ENCODE data around the gene STARD13.
A peak's percentile ranks its signal among the peaks of the same experiment; 100 is the strongest.

Gene STARD13

DNA sequence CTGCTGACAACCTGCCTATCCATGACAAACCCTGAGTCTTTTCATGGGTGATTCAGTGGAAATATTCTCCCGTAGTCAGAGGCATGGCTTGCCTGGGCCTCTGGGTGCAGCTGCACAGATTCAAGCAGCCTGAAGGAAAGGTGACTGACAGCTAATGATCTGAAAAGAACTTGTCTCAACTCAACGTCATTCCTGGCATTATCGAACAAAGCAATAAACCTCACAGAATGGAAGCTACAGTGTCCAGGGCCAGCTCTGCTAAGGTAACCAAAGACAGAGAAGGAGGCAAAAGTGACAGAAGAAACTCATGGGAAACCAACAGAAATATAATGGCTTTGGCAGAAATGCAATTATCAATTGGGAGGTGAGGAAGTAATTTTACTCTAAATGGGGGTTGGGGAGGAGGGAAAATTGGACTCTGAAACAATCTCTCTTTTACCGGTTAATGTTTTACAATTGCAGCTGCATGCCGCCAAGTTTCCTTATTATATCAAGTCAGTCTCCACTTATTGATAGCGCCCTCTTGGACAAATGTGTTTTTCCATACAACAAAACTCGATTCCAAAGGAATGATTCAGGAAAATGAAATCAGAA is 12.9 kb downstream of the STARD13 start:
- DNase-seq, result no peak

DNA sequence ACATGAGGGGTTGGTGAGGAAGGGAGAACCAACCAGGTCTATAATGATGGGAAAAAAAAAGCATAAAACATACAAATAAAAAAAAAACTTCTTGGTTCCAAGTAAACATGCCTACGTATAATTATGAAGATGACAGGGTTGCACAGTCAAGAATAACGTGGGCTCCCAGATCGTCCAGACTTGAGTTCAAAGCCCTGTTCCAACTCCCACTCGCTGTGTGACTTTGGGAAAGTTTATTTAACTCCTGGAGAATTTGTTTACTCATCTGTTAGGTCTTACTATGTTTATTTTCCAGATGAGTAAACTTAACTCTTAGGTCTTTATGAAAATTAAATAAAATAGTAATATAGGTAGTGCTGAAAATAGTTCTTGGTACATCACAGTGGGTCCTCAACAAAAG is 13.8 kb downstream of the STARD13 start:
- DNase-seq, result no peak

DNA sequence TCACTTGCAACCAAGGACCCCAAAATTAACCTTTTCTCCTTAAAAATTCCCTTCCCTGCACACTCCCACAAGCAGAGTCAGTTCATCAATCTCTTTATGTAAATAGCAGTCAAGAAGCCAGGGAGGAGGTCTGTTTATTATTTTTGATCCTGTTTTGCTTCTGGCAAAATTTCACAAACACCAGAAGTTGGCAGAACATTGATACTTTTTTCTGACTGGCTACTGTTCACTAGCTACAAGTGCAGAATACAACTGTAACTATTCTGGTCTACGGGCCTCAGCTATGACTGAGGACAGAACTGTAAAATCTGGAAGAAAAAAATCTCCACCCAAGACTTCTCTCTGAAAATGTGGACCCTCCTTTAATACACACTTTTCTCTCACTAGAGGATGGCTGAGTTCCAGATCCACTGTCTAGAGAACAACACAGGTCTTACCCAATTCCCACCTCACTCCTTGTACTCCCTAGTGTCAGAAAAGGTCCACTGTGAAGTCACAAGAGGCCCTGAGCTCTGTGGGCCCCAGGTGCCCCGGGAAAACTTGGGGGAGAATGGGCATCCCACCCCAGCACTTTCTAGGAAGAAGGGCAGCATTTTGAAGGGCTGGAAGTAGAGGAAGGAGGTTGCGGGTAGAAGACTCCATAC is 14.5 kb downstream of the STARD13 start:
- DNase-seq, result no peak

DNA sequence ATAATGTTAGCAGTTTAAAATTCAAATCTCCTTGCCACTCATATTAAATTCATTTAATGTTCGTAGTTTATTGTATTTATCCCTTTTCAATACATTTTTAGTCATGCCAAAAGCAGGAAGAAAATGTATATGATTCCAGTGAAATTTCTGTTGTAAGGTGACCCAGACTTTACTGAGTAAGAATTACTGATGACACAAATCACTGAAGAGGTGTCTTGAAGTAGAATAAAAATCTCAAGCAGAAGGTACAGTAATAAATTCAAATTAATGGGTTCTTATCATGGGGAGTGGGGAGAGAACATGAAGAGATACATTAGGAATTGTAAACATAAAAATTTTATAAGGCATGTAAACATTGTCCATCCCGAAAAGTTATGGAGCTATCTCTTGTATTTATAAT is 19.9 kb downstream of the STARD13 start:
- DNase-seq, result no peak

DNA sequence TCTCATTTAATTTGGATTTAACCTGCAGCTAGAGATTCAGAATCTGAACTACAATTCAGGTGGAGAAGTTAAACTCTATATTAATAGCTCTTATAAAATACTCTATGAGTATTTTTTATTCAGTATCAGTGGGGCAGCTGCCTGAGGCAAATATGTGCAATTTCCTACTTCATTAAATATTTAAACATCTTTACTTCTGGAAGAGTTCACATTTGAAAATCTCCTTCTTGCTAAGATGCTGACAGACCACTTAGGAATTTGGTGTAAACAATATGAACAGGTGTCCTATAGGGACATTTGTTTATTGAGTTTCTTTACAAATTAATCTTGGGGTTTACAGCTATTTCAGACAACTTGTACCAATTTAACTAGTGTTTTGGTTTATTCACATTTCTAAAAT is 20.4 kb downstream of the STARD13 start:
- no peak for DNase-seq

DNA sequence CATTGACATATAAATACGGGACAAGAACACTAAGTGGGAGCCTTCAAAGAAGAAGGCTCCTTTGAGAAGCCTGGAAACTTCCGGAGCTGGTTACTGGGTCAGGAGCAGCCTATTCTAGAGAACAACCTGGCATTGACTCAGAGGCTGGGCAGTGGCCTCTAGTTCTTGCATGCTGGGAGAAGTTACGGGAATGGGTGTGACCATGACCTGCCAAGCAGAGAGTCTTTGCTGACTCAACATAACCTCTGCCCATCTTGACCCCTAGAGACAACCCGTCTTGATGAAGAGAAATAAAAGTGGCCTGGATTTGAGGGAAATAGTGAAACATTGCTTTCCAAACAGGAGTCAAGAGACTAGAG is 21.0 kb downstream of the STARD13 start:
- no peak for DNase-seq

DNA sequence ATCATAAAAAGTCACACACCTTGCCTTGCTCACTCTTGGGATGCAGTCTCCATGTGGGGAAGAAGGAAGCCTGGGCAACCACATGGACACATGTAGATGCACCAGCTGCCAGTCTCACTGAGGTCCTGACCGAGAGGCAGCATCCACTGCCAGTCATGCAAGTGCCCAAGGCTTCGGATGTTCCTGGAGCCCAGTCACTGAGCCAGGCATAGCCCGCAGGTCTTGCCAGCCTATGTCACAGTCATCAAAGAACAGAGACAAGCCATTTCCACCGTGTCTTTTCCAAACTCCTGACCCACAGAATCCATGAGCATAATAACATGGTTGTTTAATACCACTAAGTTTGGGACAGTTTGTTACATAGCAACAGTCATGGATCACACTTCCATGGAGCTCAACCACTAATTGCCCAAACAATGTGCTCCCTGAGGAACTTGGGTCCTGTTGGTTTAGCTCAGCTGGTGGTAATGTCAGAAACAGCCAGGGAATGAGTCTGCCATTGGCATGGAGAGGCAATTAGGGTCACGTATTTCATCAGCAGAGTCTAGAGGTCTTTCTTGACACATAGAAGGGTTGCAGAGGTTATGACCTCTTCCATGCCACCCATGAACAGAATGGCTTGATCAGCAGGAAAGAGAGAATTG is 21.5 kb downstream of the STARD13 start:
- peak; percentile 50 for DNase-seq

DNA sequence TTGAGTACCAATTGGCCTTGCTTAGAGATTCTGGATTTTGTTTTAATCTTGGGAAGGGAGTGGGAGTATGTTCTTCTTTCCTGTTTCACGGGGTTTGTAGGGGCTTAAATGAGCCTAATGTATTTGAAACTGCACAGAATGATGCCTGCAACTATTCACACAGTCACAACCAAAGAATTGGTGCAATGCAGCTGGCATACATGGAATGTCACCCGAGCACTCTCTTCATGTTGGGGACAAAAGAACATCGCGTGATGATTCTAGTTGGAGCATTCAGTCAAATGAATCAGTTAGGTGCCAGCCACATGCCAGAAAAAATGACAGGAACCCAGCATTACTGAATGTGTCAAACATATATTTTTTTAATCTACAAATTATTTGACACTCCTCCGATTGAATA is 22.1 kb downstream of the STARD13 start:
- DNase-seq, result no peak

DNA sequence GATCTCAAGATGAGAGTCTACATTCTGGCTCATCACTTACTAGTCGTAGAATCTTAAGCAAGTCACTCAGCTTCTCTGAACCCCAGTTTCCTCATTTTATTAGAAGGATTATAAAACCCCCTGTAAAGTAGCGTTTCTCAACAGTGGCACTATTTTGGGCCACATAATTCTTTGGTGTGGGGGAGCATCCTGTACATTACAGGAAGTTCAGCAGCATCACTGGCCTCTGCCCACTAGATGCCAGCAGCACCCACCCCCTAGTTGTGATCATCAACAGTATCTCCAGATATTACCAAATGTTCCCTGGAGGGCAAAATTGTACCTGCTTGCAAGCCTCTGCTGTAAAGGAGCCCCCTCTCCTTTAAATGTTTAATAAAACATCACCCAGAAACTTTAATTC is 22.6 kb downstream of the STARD13 start:
- DNase-seq, result peak; percentile 18

DNA sequence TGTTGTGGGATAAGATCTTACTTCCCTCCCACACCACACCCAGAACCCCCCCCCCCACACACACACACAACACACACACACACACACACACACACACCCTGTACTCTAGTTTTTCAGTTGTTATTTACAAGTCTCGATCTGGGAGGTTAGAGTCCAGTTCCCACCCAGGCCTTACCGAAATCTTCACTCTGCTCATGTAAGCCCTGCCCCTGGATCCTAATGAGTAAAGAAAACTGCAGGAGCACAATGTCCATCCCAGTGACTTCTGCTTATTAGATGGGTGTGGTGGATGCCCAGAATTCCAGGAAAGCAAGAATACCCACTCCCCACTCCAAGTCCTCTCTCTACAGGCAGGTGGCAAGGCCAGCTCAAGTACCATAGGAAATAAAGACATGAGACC is 23.0 kb downstream of the STARD13 start:
- no peak for DNase-seq

DNA sequence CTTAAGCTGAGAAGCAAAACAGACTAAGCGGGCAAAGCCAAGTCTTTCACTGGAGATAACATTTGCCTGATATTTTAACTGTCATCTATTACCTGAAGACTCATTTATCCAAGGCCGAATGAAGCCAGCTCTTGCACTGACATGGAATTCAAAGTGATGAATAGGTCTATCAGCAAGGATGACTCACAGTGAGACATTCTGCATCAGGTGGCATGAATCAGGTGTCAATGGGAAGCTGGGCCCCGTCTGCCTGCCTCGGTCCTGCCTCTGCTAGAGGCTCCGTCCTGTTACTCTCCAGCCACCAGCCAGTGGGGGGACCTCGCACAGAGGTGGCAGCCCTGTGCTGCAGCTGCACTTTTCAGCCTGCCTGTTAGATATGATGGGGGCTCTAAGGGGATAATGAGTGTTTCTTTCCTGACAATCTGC is 23.5 kb downstream of the STARD13 start:
- DNase-seq, result peak; percentile 83

DNA sequence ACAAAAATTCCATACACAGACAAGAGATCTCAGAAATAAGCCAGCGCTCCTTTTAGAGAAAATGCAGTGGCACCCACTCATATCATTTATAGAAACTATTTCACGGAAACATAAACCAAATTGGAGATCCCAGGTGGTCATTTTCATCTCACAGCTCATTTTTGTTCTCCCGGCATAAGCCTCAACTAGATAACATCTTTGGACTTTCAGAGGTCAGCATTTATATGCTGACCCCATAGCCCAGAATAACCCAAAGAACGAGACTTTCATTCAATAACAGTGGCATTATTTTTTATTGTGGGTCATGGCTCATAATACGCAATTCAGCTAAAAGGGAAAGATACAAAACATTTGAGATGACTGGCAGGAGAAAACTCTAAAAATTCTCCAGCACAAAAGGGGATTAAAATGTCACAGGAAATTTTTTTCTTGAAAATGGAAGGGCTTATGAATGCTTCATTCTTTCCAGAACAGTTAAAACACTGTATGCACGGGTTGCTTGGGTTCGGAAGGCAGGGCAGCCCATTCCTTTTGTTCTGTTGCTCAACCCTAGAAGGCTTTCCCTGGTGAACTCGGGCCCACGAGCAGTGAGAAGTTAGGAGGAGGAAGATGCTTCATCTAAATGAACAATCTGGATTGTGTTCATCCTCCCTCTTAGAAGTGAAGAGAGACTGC is 24.0 kb downstream of the STARD13 start:
- DNase-seq, result no peak

DNA sequence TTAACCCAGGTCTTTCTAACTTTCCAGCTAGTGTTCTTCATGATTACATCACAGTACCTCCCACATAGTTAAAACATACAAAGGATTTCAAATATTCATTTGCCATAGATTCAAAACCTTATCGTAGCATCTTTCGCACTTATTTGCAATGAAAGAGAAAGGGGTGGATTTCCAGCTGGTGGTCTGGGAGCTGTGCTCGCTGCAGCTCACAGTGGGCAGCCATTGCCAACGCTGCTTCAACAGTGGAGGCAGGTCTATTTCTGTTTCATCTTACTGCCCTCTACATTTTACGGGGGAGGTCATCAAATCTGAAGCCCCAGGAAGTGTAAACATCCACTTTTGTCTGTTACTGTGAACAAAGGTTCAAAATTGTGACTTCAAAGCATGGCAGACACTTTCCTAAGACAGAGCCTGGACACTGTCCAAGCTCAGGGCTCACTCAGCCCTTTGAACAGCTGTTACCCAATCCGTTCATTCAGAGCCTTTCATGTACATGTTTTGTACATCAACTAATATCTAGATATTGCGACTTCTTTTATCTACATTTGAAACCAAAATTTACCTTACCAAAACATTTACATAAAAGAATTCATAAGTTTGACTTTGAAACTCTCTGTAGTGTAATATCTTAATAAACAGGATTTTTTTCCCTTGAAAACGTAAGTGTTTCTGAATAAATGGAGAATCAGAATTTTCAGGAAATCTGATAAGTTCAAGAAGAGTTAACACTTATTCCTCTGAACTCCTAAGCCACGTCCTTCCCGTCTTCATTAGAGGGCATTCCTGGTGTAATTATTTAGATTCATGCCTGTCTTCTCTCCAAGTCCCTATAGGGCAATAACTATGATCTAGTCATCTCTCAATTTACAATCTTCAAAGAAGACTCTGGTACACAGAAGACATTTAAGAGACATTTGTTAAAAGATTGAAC is 25.1 kb downstream of the STARD13 start:
- peak; percentile 93 for DNase-seq

DNA sequence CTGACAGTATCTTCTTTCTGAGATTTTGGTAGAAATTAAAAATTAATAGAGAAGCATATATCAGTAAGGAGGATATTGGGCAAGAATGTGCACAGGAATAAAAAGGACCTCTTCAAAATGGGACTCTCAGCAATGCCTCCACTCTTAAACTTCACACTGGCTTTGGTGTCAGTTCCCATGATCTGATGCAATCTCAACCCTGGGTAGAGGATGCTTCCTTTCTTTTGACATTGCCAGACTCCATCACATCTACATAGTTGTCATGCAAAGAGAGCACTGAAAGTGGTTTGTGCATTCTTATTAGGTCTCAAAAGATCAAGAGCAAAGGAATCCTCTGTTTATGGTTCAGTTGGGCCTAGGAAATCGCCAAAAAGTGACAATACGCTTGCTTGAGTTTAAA is 26.3 kb downstream of the STARD13 start:
- DNase-seq, result no peak

DNA sequence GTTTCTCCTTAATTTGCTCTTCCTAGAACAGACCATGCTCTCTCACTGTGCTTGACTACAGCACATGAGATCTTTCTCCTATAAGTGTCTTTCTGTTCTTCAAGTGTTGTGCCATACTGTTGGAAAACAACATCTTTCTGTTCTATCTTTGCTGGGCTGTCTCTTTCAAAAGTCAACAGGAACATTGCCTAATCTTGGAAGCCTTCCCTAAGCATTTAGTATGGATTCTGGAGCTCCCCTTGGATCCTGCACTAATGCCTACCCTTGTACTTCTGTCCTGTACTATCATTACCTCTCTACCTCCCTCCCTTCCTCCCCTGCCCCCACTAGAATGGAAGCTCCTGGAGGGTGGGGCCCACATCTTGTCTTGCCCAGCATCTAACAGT is 26.8 kb downstream of the STARD13 start:
- no peak for DNase-seq

DNA sequence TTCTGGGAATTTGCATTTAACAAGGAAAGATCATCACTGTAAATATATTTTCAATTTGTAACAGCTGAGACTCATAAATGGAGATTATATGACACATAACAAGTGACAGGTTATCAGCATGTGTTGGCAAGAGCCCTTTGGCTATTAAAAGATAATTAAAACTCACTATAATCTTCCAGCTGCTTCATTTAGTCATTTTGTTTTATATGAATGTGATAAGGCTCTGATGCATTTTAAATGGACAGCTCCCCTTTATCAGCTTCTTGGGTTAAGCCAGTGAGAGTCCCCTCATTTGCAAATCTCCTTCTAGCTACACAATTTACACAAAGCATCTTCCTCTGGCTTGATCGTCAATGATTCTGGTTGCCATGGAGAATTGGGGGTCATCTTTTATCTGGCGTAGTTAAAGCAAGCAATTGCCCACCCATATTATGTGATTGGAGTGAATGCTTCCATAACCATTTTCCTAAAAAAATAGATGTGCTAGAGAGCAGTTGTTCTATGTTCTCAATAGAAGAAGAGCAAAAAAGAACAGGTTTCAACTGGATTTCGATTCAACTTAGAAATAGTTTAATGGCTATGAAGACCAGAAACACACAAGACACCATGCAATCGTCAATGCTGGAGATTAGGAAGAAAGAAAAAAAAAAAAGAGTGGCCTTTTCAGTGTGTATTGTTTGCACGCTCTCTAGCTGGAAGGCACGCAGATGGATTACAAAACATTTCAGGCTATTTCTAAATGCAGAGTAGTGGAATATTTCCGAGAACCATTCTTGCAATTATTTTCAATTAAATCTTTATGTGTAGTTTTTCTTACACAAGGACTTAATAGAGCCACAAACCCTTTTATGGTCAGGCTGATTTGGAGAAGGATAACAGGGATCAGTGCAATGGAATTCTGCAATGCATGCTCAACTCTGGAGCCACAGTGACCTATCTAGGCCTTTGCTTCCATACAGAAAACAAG is 27.4 kb downstream of the STARD13 start:
- peak; percentile 34 for DNase-seq

DNA sequence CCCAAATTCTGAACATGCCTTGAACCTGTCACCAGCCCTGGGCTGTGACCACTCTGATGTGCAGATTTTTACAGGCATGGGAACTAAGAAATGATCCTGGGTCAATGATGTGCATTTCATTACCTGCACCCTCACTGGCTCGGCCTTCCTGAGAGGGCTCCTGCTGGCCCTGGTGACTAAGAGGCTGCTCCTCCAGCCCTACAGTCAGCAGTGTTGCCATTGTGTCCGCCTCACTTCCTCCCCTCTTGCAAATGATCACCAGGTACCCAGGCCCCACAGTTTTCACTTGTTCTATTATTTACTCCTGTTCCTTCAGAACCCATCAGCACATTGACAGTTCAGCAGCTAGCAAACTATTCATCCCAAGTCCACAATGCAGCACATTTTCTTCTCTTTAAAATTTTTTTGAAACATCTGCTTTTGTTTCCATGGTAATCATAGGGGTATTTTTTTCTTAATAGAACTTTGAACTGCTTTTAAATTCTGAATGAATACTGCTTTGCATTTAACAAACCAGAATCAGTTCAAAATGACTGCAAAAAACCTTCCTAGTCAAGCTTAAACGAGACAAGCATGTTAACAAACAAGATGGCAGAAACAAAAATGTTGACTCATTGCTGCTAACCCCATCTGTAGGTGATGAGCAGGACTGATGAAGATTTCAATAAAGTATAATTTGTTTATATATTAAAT is 29.3 kb downstream of the STARD13 start:
- DNase-seq, result no peak

DNA sequence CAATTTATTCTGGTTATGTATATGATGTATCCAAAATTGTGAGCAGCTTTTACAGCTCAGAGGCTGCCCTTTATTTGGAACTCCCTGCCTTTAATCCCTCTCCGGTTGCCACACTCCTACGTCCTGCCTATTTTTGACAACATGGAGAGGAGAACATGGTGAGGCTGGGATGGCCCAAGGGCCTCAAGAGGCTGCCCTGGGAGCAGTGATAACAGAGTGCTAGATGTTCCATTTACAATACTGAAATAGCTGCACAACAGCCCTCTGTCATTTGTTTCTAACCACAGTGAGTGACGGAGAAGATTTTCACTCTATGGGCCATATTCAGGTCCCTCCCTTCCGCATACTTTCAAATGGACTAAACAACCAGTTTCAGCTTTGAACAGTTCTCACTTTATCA is 33.4 kb downstream of the STARD13 start:
- DNase-seq, result no peak

DNA sequence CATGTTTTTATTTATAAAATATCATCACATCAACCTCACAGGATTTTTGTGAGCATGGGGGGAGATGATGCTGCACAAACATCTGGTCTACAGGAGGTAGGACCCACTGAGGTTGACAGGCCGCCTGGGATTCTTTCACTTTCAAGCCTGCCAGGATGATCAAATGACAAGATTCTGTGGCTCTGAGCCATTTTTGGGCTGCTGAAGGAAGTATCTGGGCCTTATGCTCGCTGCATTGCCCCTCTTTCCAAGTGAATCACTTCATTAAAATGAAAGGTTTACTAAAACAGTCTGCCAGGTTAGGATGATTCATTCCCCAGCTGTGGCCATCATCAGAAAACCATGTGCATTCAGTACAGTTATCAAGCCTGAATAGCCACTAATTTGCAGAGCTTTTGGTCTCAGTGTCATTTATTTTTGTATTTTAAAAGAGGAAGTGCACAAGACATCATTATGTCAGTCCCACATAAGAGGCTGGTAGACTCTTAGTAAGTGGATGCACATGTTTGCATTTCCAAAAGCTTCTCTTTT is 34.4 kb downstream of the STARD13 start:
- peak; percentile 69 for DNase-seq

DNA sequence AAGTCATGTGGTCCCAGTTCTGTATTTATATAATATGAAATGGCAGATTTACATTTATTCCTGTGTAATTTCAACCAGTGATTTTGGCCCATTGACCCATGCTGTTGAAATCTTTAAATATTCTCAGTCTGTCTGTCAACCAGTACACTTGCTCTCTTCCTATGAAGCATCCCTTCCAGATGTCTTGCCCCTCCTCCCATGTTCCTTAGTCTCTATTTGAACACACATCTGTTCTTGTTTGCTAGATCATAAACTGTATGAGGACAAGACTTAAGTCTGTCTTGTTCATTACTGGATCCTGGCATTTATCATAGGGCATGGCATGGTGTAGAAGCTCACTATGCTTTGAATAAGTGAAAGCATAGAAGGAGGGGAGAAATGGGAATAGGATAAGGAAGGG is 34.9 kb downstream of the STARD13 start:
- no peak for DNase-seq

DNA sequence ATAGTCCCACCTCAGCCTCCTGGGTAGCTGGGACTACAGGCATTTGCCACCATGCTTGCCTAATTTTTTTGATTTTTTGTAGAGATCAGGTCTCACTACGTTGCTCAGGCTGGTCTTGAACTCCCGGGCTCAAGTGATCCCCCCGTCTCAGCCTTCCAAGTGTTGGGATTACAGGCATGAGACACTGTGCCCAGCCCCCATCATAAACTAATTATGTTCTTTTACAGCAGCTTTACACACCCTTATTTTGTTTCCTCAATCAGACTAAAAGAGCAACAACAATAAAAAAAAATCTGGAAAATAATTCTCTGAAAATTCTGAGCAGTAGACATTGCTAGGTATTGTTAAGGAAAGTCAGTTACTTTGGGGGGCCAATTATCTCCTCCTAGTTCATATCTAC is 35.7 kb downstream of the STARD13 start:
- DNase-seq, result no peak
